HUDEP-2 (cell line): Measurements from ENCODE around the gene PCSK4.
"Not testable (repeated sequence)": the region's sequence is repeated elsewhere in the genome, so short reads cannot be mapped to it uniquely, and the experiment has no call there.

Source experiments
- DNase-seq, 76 experiments: peaks; one replicate each; lab custom pipeline; 2025; ENCODE audit not compliant: unreplicated experiment in 76 of 76; lab: John Stamatoyannopoulos, UW

PCSK4 gene

DNA sequence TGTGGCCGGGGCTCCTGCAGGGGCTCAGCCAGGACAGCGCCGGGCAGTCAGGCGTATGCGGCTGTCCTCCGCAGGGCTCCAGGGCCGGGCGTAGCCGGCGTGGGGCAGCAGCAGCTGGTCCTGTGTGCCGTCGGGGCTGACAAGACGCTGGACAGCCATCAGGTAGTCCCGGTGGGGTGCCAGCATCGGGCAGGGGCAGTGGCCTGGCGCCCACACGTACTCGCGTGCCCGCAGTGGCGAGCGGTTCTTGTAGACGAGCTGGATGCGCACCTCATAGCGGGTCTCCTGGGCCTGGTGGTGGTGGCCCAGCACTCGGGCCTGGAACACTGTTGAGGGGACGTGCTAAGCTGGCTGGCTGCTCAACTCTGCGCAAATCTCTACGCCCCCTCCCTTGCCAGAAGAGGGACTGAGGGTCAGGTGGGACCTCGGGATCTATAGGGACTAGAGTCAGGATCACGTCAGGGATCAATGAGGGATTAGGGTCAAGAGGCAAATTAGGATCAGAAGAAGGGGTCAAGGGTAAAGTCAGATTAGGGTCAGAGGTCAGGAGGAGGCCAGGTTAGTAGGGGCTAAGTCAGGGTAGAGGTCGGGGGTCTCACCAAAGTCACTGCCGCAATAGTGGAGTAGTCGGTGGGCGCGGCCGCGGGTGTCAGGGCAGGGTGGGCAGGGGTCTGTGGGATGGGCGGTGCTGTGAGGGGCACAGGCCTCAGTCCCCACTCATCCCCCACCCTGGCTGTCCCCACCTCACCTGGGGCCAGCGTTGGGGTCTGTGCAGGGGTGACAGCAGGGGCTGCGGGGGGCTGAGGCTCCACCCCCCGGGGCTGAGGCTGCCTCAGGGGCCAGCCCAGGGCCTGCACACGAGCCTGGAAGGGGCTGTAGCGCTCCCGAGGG, 16.1 kb upstream of the PCSK4 start:
- no peak for DNase-seq

DNA sequence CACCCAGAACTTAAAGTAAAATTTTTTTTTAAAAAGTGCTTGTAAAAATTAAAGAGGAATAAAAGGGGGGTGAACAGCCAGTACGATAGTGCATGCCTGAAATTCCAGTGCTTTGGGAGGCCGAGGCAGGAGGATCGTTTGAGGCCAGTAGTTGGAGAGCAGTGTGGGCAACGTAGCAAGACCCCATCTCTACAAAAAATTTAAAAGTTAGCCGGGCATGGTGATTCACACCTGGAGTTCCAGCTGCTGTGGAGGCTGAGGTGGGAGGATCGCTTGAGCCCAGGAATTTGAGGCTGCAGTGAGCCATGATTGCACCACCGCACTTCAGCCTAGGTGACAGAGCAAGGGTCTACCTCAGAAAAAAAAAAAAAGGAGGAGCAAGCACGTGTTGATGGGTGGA, 14.9 kb upstream of the PCSK4 start:
- no peak for DNase-seq

DNA sequence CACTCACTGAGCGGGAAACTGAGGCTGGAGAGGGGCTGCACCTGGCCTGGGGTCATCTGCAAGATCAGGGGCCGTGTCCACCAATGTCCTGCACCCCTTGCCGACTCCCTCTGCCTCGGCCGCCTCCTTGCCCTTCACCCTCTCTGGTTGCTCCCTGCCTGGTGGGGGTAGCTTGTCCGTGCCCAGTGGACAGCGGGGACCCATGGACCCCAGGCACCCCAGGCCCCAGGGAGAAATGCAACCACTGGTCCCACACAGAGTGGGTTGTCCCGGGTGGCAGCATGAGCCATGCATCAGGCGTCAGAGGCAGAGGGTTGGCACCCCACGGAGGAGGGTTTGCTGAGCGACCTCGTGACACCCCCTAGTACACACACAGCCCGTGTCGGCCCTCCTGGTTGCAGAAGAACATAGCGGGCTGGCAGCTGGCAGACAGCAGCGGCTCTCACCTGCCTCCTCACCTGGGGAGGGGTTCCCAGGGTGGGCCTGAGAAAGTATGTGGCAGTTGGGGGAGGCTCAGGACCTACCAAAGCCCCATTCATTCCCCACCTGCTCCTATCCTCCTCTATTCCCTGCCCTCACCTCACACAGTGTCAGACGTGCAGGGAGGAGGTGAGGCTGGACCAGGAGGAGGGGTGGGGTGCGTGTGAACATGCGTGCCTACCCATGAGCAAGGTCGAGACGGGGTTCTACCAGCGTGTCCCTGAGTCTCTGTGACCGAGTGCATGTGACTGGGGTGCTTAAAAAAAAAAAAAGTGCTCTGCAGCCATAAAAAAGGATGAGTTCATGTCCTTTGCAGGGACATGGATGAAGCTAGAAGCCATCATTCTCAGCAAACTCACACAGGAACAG, 14.0 kb upstream of the PCSK4 start:
- no peak for DNase-seq

DNA sequence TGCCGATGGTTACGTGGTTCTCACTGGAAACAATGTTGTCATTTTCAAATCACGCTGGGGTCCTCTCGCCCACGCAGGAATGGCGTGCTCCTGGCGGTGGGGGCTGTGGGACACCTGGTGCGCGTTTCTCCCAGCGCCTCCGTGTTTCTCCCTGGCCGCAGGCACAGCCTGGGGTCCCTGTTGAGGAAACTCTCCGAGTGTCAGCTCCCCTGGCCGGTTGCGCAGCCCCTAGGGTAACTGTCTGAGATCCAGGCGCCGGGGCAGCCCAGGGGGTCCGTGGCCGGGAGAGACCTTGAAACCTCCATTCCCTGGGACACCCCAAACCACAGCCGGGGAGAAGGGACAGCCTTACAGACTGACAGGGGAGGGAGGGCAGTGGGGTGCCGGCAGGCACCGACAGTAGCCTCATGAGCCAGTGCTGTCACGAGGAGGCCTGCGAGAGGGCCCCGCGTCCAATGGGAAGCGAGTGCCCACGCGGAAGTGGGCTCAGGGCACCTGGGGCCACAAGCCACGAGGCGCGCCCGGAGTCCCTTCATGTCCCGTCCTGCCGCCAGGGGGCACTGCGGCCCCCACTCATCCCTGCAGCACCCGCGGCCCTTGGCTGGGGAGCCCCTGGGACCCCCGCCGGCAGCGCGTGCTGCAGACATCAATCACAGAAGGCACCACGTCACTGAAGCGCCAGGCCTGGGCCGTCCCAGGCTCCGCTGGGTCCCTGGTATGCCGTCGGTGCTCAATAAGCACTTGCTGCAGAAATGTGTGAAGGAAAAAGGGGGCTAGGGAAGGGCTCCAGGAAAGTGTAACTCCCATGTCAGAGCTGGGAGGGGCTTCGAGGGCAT, 13.2 kb upstream of the PCSK4 start:
- DNase-seq = peak in 63 of 76 experiments; percentile 18 to 83 (median 66)

DNA sequence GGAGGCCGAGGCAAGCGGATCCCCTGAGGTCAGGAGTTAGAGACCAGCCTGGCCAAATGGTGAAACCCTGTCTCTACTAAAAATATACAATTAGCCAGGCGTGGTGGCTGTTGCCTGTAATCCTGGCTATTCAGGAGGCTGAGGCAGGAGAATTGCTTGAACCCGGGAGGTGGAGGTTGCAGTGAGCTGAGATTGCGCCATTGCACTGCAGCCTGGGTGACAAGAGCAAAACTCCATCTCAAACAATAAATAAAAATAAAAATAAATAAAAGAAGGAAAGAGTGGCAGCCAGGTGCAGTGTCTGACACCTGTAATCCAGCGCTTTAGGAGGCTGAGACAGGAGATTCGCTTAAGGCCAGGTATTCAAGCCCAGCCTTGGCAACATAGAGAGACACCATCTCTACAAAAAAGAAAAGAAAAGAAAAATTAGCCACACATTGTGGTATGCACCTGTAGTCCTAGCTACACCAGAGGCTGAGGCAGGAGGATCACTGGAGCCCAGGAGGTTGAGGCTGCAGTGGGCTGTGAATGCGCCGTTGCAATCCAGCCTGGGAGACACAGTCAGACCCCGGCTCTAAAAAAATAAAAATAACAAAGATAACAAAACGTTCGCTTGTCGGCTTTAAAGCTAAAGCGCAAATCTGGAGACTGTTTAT, 12.4 kb upstream of the PCSK4 start:
- no peak for DNase-seq

DNA sequence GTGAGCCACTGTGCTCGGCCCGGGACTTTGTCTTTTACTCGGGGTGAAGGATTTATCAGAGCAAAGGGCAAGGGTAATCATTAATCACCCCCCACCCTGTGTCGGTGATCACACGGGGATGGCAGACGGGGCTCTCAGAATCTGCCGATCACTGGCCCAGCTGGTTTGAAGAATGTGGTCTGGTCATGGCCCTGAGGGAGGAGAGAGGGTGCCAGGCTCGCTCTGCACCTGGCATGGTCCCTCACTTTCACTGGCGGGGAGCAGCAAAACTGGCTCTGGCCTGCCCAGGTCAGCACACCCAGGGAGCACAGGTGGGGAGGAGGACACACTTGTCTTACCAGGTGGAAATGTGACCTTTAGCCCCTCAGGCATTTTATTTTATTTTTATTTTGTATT, 11.0 kb upstream of the PCSK4 start:
- no peak for DNase-seq

DNA sequence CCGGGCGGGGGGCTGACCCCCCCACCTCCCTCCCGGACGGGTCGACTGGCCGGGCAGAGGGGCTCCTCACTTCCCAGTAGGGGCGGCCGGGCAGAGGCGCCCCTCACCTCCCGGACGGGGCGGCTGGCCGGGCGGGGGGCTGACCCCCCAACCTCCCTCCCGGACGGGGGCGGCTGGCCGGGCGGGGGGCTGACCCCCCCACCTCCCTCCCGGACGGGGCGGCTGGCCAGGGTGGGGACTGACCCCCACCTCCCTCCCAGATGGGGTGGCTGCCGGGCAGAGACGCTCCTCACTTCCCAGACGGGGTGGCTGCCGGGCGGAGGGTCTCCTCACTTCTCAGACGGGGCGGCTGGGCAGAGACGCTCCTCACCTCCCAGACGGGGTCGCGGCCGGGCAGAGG, 9.1 kb upstream of the PCSK4 start:
- not testable (repeated sequence) for DNase-seq

DNA sequence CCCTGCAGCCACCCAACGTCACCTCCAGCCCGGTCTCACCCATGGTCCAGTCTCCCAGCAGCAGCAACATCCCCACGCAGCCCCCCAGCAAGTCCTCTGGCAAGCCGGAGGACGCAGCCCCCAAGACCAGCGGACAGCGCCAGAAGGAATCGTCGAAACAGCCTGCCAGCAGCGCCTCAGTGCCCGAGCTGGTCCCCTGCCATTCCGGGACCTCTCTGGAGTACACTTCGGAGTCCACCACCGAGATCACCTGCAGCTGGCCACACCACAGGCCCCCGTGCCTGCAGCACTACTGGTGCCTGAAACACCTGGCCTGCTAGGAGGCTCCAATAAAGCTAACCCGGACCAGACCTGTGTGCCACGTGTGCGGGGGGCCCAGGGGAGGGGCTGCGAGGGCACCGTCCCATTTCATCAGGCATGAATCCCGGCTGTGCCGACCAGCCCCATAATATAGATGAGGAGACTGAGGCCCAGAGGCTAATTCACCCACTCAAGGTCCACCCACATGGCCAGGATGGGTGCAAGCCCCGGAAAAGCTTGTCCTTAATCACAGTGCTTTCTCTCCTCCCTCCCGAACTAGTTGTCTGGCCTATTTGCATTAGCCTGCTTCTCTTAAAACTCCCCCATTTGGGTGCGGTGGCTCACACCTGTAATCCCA, 7.6 kb upstream of the PCSK4 start:
- DNase-seq = no peak

DNA sequence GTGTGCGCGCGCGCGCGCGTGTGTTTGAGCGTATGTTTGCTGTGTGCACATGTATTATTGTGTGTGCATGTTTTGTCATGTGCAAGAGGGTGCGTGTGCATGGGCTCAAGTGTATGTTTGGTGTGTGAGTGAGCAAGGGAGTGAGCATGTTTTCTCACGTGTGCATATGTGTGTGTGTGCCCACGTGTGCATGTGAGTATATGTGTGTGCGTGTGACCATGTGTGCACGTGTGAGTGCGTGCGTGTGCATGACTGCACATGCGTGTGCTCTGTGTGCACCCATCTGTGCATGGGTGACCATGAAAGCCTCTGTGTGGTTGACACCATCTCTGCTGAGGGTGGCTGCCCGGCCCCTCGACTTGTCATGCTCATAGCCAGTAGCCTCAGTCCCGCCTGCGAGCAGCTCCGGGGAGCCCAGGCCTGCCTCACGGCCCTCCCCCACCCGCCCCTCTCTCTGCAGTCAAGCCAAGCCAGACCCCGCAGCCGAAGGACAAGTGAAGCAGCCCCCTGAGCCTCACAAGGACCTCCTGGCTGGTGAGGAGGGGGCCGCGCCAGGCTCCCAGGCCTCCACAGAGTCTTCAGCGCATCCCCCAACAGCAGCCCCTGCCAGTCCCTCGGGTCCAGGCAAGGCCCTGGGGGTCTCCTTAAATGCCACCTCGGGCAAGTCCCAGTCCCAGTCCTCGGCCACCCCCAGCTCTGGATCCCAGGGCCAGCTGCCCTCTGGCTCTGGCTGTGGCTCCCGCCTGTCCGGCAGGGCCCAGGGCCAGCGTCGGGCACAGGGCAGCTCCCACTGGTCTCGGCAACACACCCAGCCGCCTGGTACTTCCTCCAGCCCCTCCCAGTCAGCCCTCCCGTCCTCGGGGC, 6.8 kb upstream of the PCSK4 start:
- DNase-seq = no peak

DNA sequence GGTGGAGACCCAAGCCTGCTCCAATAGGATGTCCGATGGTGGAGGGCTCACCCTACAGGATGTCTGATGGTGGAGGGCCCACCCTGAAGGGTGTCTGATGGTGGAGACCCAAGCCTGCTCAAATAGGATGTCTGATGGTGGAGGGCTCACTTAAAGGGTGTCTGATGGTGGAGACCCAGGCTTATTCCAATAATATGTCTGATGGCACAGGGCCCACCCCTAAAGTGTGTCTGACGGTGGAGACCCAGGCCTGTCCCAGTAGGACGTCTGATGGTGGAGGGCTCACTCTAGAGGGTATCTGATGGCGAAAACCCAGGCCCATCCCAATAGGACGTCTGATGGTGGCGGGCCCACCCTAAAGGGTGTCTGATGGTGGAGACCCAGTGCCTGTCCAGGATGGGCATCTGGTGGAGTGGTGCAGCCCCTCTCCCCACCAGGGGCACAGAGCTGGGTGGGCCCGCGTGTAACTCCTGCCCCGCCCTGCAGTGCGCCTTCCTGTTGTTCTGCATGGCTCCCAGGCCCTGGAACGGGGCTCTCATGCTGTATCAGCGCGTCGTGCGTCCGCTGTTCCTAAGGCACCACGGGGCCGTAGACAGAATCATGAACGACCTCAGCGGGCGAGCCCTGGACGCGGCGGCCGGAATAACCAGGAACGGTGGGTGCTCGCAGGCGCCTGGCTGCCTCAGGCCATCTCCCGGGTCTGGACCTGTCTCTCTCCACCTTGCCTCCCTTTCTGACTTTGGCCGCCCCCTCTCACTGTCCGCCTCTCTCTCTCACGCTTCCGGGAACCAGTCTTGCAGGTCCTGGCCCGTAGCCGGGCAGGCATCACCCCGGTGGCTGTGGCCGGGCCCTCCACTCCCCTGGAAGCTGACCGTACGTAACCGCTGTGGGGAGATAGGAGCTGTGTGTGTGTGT, 5.9 kb upstream of the PCSK4 start:
- no peak for DNase-seq

DNA sequence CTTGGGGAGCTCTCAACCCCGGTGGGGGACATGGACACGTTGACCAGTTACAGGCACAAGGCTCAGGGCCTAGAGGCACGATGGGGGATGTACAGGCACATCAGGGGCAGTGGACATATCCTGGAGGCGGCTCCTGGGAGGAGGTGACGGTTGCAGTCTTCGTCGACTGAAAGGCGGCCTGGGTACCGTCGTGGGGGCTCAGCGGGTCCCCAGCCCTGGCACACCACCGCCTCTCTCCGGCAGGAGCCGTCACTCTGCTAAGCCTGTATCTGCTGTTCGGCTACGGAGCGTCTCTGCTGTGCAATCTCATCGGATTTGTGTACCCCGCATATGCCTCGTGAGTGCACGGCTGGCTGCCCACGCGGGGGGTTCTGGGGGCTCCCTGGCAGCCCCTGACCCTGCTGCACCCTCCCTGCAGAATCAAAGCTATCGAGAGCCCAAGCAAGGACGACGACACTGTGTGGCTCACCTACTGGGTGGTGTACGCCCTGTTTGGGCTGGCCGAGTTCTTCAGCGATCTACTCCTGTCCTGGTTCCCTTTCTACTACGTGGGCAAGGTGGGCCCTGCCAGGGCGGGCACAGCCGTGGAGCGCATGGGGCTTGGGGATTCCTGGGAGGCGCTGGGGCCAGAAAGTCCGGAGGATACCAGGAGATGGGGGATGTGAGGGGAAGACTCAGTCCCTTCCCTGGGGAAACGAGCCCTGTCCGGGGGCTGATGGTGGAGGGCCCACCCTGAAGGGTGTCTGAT, 5.1 kb upstream of the PCSK4 start:
- DNase-seq = no peak

DNA sequence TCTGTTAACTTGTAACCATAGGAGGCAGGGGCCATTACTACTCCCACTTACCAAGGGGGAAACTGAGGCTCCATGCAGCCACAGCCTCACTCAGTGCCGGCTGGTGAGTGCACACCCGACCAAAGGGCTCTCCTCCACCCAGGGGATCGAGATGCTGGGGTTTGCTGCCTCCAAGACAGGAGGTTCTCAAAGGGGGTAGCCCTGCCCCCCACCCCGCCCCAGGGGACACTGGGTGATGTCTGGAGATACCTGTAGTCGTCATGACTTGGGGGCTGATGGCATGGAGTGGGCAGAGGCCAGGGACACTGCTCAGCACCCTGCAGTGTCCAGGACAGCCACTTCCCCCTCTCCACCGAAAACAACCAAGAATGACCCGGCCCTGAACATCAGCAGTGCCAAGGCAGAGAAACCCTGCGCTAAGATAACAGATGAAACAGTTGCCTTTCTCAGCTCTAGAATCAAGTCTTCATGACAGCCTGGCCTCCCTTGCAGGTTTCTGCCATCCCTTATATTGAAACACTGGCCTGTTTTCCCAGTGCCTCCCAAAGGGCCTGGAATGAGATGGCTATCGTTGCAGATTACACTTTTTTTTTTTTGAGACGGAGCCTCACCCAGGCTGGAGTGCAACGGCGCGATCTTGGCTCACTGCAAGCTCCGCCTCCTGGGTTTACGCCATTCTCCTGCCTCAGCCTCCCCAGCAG, 4.1 kb upstream of the PCSK4 start:
- peak in 7 of 76 experiments; percentile 13 to 38 (median 28) for DNase-seq

DNA sequence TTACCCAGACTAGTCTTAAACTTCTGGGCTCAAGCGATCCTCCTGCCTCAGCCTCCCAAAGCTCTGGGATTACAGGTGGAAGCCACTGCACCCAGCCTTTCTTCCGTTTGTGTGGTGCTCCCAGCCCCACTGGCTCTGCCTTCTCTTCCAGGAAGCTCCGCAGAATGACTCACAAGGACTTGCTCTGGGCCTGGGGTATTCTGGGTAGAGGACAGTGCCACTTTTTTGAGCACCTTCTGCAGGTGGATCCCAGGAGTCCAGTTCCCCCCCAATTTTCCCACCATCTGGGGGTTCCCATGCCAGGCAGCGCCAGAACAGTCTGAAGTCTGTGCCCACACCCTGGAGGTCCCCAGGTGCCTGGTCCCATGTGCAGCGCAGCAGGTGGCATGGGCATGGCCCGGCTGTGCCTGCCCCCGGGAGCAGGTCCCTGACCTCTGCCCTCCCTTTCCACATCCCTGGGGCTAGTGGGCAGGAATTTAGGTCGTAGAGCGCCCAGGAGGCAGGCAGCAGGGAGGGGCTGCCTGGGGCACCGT, 2.4 kb upstream of the PCSK4 start:
- DNase-seq = peak in 5 of 76 experiments; percentile 16 to 41 (median 27)

DNA sequence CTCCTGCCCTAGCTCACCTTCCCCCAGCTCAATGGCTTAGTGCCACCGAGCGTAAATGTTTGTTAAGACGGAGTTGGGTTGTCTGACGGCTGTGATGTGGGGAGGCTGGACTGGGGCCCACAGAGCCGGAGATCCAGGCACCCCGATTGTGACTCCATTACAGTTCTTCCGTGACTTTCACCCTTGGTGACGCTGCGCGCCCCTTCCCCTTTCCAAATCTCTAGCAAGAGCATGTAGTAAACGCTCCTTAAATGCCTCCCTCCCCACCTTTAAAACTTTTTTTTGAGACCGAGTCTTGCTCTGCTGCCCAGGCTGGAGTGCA, 1.7 kb upstream of the PCSK4 start:
- DNase-seq = peak in 1 of 76 experiments; percentile 32

DNA sequence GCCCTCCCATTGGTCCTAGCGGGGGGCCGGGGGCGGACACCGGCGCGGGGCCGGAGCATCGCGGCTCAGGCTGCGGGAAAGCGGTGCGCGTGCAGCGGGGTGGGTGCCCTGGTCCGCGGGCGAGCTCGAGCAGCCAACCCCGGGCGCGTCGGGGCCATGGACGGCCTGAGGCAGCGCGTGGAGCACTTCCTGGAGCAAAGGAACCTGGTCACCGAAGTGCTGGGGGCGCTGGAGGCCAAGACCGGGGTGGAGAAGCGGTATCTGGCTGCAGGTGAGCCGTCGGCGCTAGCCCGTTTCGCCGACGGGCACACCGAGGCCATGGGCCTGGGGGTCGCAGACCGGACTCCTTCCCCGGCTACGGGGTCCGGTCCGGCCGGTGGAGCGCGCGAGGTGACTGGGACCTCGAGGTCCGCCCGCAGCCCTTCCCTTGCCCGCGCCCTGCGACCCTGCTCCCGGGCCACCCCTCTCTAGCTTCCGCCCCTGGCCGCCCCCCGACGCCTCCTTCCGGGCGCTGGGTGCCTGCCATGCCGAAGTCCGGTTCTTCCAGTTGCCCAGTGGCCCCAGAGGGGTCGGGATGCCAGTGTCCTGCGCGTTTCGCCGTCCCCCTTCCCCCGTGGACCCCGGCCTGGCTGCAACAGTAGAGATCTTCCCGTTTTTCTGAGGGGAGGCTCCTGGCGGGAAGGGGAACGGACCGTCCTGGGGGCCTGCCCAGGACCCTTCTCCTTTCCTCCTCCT, 1.1 kb upstream of the PCSK4 start, which contains the start of gene REEP6:
REEP6 (plus strand) TSS at position 68 of the 735 bp plus-strand sequence; CDS start at position 157, 89 bp downstream.
- no peak for DNase-seq
